Endodermal cell (in vitro differentiated cells): ENCODE measurements around the gene EEFSEC. TPM values are rescaled to one million over a fixed set of nuclear protein-coding genes. Genes with fewer than 3 reads are reported as not detected.

ENCODE experiments used
- DNase-seq: peaks from one replicate; pipeline ENCODE4 v3.0.0-alpha.2; 2017
- H3K27ac ChIP-seq: 2 replicates; pipeline ENCODE4 v1.5.1; 2013; ENCODE audit warnings: mild to moderate bottlenecking, low read depth, low read length, moderate library complexity
- H3K27me3 ChIP-seq: 2 replicates; pipeline ENCODE4 v1.6.1; 2013; ENCODE audit warnings: mild to moderate bottlenecking, low read length, moderate library complexity; ENCODE audit not compliant: insufficient read depth, control insufficient read depth, poor library complexity, severe bottlenecking
- H3K36me3 ChIP-seq: 2 replicates; pipeline ENCODE4 v1.7.0; 2013; ENCODE audit warnings: mild to moderate bottlenecking, low read length, moderate library complexity; ENCODE audit not compliant: control insufficient read depth, insufficient read depth
- H3K4me1 ChIP-seq: one replicate; pipeline ENCODE4 v1.7.0; 2013; ENCODE audit warnings: low read length; ENCODE audit not compliant: control insufficient read depth, insufficient read depth
- H3K4me3 ChIP-seq: 2 replicates; pipeline ENCODE4 v1.5.1; 2013; ENCODE audit warnings: mild to moderate bottlenecking, low read length, moderate library complexity
- H3K9ac ChIP-seq: 2 replicates; pipeline ENCODE4 v1.6.1; 2013; ENCODE audit warnings: mild to moderate bottlenecking, low read length, moderate library complexity; ENCODE audit not compliant: poor library complexity, severe bottlenecking; ENCODE audit errors: extremely low read depth
- H3K9me3 ChIP-seq: 2 replicates; pipeline ENCODE4 v1.6.1; 2013; ENCODE audit warnings: mild to moderate bottlenecking, low read length, moderate library complexity; ENCODE audit not compliant: control insufficient read depth
- H3K27ac Mint-ChIP-seq: 2 replicates; pipeline ENCODE4 v1.8.0; 2020; ENCODE audit warnings: mixed read lengths
- H3K27me3 Mint-ChIP-seq: 2 replicates; pipeline ENCODE4 v1.8.0; 2021; ENCODE audit warnings: mild to moderate bottlenecking, mixed read lengths; ENCODE audit not compliant: insufficient read depth
- H3K36me3 Mint-ChIP-seq: 2 replicates; pipeline ENCODE4 v1.8.0; 2020; ENCODE audit warnings: low read depth, mixed read lengths
- H3K4me1 Mint-ChIP-seq: 2 replicates; pipeline ENCODE4 v1.8.0; 2020; ENCODE audit warnings: mixed read lengths
- H3K4me3 Mint-ChIP-seq: 2 replicates; pipeline ENCODE4 v1.8.0; 2020; ENCODE audit warnings: mild to moderate bottlenecking, moderate library complexity, mixed read lengths
- H3K9me3 Mint-ChIP-seq: 2 replicates; pipeline ENCODE4 v1.8.0; 2020; ENCODE audit warnings: mild to moderate bottlenecking, mixed read lengths
- CTCF ChIP-seq: fragments of 200-600 bp; sonication (generic); conservative IDR thresholded peaks from 2 replicates; pipeline ENCODE4 v1.5.0; 2021; ENCODE audit warnings: antibody characterized with exemption, mild to moderate bottlenecking
- WGBS, 2 experiments: methylation state at CpG; one replicate each; pipeline versions ENCODE4 v1.1.5 to v1.1.7; 2013; ENCODE audit warnings: missing lambda C conversion rate in 2 of 2, mixed read lengths in 1 of 2; ENCODE audit not compliant: insufficient coverage in 1 of 2, insufficient read length in 1 of 2; 5-methylcytosine and 5-hydroxymethylcytosine counted together
- total RNA-seq, 2 donors: library from RNA; stranded (reverse); fragmentation: NEBNext Ultra II Directional in 1 of 2; extraction: Animal tissue kit (Norgen Biotek cat#: 25700) in 1 of 2; gene quantifications; 2 replicates in 1 of 2; 3 replicates in 1 of 2; pipeline ENCODE4 v1.2.1, GENCODE V29; 2021

The EEFSEC gene
- total RNA-seq, 2 donors from 2014 or later: 11.9 to 15.8 TPM

- DNase-seq: no peak
- no peaks in the 10 kb centered on the region for H3K36me3 ChIP-seq
- Mint-ChIP-seq H3K27me3 (no peaks in the 10 kb centered on the region), H3K4me3 (no peak overlapping the region), H3K36me3 (no peaks in the 10 kb centered on the region), H3K27ac (no peak overlapping the region), H3K4me1 (peaks cover 22% of the 10 kb centered on the region), H3K9me3 (no peaks in the 10 kb centered on the region)
- H3K9ac ChIP-seq: no peak overlapping the region
- H3K4me1 ChIP-seq: no peaks in the 10 kb centered on the region
- H3K27me3 ChIP-seq: no peaks in the 10 kb centered on the region
- H3K27ac ChIP-seq: no peak overlapping the region
- 90% methylated on average over 3 of the region's 3 CpGs; no CpG with 5 or more reads in 1 of the 2 experiments for WGBS, 2 experiments
- H3K9me3 ChIP-seq: no peaks in the 10 kb centered on the region
- no peak overlapping the region for H3K4me3 ChIP-seq
- no peak for TF ChIP-seq CTCF
Measured at GRCh38 chr3:128334766-128335165, 181.5 kb downstream of the EEFSEC start.

- peak; percentile 49 for DNase-seq
- no peak for TF ChIP-seq CTCF
- H3K4me1 Mint-ChIP-seq: peaks cover 18% of the 10 kb centered on the region
- Histone ChIP-seq H3K27ac (no peak overlapping the region), H3K27me3 (no peaks in the 10 kb centered on the region), H3K9ac (no peak overlapping the region), H3K4me1 (no peaks in the 10 kb centered on the region), H3K9me3 (no peaks in the 10 kb centered on the region), H3K4me3 (no peak overlapping the region), H3K36me3 (no peaks in the 10 kb centered on the region)
- H3K27me3 Mint-ChIP-seq: no peaks in the 10 kb centered on the region
- no peak overlapping the region for H3K27ac Mint-ChIP-seq
- H3K4me3 Mint-ChIP-seq: no peak overlapping the region
- H3K9me3 Mint-ChIP-seq: no peaks in the 10 kb centered on the region
- H3K36me3 Mint-ChIP-seq: no peaks in the 10 kb centered on the region
- 80 to 85% methylated on average over 5 of the region's 5 CpGs for WGBS, 2 experiments
Measured at GRCh38 chr3:128335621-128336296, 182.5 kb downstream of the EEFSEC start.

GRCh38 chr3:128336337-128337156 lies 183.3 kb downstream of the EEFSEC start:
- Mint-ChIP-seq H3K27me3 (no peaks in the 10 kb centered on the region), H3K9me3 (no peaks in the 10 kb centered on the region), H3K27ac (no peak overlapping the region), H3K36me3 (no peaks in the 10 kb centered on the region), H3K4me3 (no peak overlapping the region), H3K4me1 (peaks cover 18% of the 10 kb centered on the region)
- Histone ChIP-seq H3K4me3 (no peak overlapping the region), H3K27me3 (no peaks in the 10 kb centered on the region), H3K27ac (no peak overlapping the region), H3K9me3 (no peaks in the 10 kb centered on the region), H3K9ac (no peak overlapping the region), H3K36me3 (no peaks in the 10 kb centered on the region), H3K4me1 (no peaks in the 10 kb centered on the region)
- TF ChIP-seq CTCF: no peak
- no peak for DNase-seq
- 94 to 95% methylated on average over 12 to 14 of the region's 14 CpGs for WGBS, 2 experiments
